A673 (cell line): ENCODE data around the gene ESPN. TPM values are rescaled to one million over a fixed set of nuclear protein-coding genes. Genes with fewer than 3 reads are reported as not detected.

Source experiments
- BruUV-seq: library from RNA; stranded (reverse); fragments of 400-500 nt; replicated peaks from 2 replicates; lab custom pipeline; 2021; lab: Mats Ljungman, UMichigan
- CTCF ChIA-PET: fragments of 300-600 bp; sonication (Branson Sonifier 250); formaldehyde crosslinking; loops from one replicate; lab custom pipeline; 2022; ENCODE audit warnings: antibody characterized with exemption; lab: Charles Lee
- POLR2A ChIA-PET: fragments of 300-600 bp; sonication (Branson Sonifier 250); formaldehyde crosslinking; loops from one replicate; lab custom pipeline; 2022; ENCODE audit warnings: antibody characterized with exemption; ENCODE audit not compliant: low non-redundant PET; lab: Charles Lee
- DNase-seq: peaks from one replicate; pipeline ENCODE4 v3.0.0-alpha.2; 2015; ENCODE audit warnings: low spot score
- H3K27ac ChIP-seq: fragments of 200-600 bp; sonication (generic); 2 replicates; pipeline ENCODE4 v1.5.1; 2016; ENCODE audit warnings: mixed run types, low read depth, mild to moderate bottlenecking, mixed read lengths, antibody characterized with exemption, low read length; ENCODE audit not compliant: poor library complexity, severe bottlenecking
- H3K27me3 ChIP-seq: fragments of 200-600 bp; sonication (generic); replicated peaks from 2 replicates; pipeline ENCODE4 v1.6.1; 2017; ENCODE audit warnings: mixed run types, low read depth, mild to moderate bottlenecking, mixed read lengths, antibody characterized with exemption, low read length; ENCODE audit not compliant: insufficient read depth, poor library complexity
- H3K36me3 ChIP-seq: fragments of 200-600 bp; sonication (generic); 2 replicates; pipeline ENCODE4 v1.6.1; 2016; ENCODE audit warnings: mixed run types, mild to moderate bottlenecking, mixed read lengths, antibody characterized with exemption, low read length; ENCODE audit not compliant: insufficient read depth, poor library complexity, severe bottlenecking
- H3K4me1 ChIP-seq: fragments of 200-600 bp; sonication (generic); 2 replicates; pipeline ENCODE4 v1.6.1; 2017; ENCODE audit warnings: mixed run types, mild to moderate bottlenecking, mixed read lengths, antibody characterized with exemption, low read length; ENCODE audit not compliant: insufficient read depth, poor library complexity, severe bottlenecking
- H3K4me3 ChIP-seq: fragments of 200-600 bp; sonication (generic); 2 replicates; pipeline ENCODE4 v1.5.1; 2016; ENCODE audit warnings: low read depth, mixed run types, mild to moderate bottlenecking, mixed read lengths, low read length; ENCODE audit not compliant: poor library complexity, severe bottlenecking
- H3K9me3 ChIP-seq: fragments of 200-600 bp; sonication (generic); 2 replicates; pipeline ENCODE4 v1.6.1; 2016; ENCODE audit warnings: mixed run types, low read depth, mild to moderate bottlenecking, mixed read lengths, antibody characterized with exemption, low read length; ENCODE audit not compliant: poor library complexity, severe bottlenecking
- CTCF ChIP-seq: fragments of 300-800, 200-600 bp; sonication (generic); conservative IDR thresholded peaks from 2 replicates; pipeline ENCODE4 v1.5.1; 2017; ENCODE audit warnings: low read depth, mild to moderate bottlenecking, antibody characterized with exemption, low read length, moderate library complexity, mixed read lengths
- EZH2 ChIP-seq: fragments of 200-600 bp; sonication (generic); IDR thresholded peaks from 2 replicates; pipeline ENCODE4 v1.6.1; 2017; ENCODE audit warnings: borderline replicate concordance, low read depth, mild to moderate bottlenecking, mixed read lengths, antibody characterized with exemption, low read length; ENCODE audit not compliant: poor library complexity, severe bottlenecking
- intact Hi-C: fragments of 100-400 bp; cut with micrococcal nuclease; formaldehyde crosslinking; loops from one replicate; pipeline ENCODE4 v1.10.0; 2022; ENCODE audit not compliant: unreplicated experiment
- total RNA-seq: library from RNA; stranded (reverse); gene quantifications from 2 replicates; pipeline ENCODE4 v1.2.3, GENCODE V29; 2021

ESPN gene
- total RNA-seq, 1 experiment from 2014 or later = not detected

GRCh38 chr1:6473156-6473555 lies 48.6 kb downstream of the ESPN start:
- no peak overlapping the region for H3K4me3 ChIP-seq
- H3K9me3 ChIP-seq = no peaks in the 10 kb centered on the region
- BruUV-seq = no TSS peak
- H3K27me3 ChIP-seq = no peaks in the 10 kb centered on the region
- no peaks in the 10 kb centered on the region for H3K4me1 ChIP-seq
- H3K27ac ChIP-seq = no peak overlapping the region
- CTCF ChIA-PET = interaction anchor here (0.9 to 1.1 kb wide), 2 partner anchors 12 to 227 kb away, joined by 3 to 5 read pairs; no protein-coding TSS in a partner anchor
- POLR2A ChIA-PET = no interaction called here
- TF ChIP-seq EZH2 (no peak), CTCF (no peak)
- no peak for DNase-seq
- no peaks in the 10 kb centered on the region for H3K36me3 ChIP-seq
- intact Hi-C loops = no loop called here

- no peak for DNase-seq
- Histone ChIP-seq H3K4me1 (no peaks in the 10 kb centered on the region), H3K27ac (no peak overlapping the region), H3K9me3 (no peaks in the 10 kb centered on the region), H3K4me3 (no peak overlapping the region), H3K36me3 (no peaks in the 10 kb centered on the region), H3K27me3 (no peaks in the 10 kb centered on the region)
- intact Hi-C loops = loop anchor here (2.0 kb wide), 1 partner anchor 227 kb away; no protein-coding TSS in a partner anchor
- CTCF ChIA-PET = interaction anchor here (0.5 kb wide), 1 partner anchor 34 kb away, joined by 4 read pairs; no protein-coding TSS in a partner anchor
- TF ChIP-seq CTCF = no peak
- TF ChIP-seq EZH2 = no peak
- no TSS peak for BruUV-seq
- POLR2A ChIA-PET = no interaction called here
Observed at GRCh38 chr1:6473974-6474814, 49.6 kb downstream of the ESPN start.

GRCh38 chr1:6474815-6475282 lies 50.3 kb downstream of the ESPN start:
- ChIA-PET POLR2A (no interaction called here), CTCF (interaction anchor here (0.6 kb wide), 1 partner anchor 226 kb away, joined by 4 read pairs; no protein-coding TSS in a partner anchor)
- no peaks in the 10 kb centered on the region for H3K9me3 ChIP-seq
- H3K4me3 ChIP-seq = no peak overlapping the region
- no peaks in the 10 kb centered on the region for H3K4me1 ChIP-seq
- BruUV-seq = no TSS peak
- no peaks in the 10 kb centered on the region for H3K27me3 ChIP-seq
- H3K27ac ChIP-seq = no peak overlapping the region
- TF ChIP-seq CTCF (no peak), EZH2 (no peak)
- no peak for DNase-seq
- intact Hi-C loops = loop anchor here (2.0 kb wide), 1 partner anchor 228 kb away; no protein-coding TSS in a partner anchor
- no peaks in the 10 kb centered on the region for H3K36me3 ChIP-seq
